CD4-positive, alpha-beta T cell treated with Interleukin-10 for 1 hour (primary cell): Measurements from ENCODE around the gene ENDOV.

Experiments used
- DNase-seq: peaks from one replicate; pipeline ENCODE4 v3.0.0-alpha.2; 2020

The ENDOV gene

DNA sequence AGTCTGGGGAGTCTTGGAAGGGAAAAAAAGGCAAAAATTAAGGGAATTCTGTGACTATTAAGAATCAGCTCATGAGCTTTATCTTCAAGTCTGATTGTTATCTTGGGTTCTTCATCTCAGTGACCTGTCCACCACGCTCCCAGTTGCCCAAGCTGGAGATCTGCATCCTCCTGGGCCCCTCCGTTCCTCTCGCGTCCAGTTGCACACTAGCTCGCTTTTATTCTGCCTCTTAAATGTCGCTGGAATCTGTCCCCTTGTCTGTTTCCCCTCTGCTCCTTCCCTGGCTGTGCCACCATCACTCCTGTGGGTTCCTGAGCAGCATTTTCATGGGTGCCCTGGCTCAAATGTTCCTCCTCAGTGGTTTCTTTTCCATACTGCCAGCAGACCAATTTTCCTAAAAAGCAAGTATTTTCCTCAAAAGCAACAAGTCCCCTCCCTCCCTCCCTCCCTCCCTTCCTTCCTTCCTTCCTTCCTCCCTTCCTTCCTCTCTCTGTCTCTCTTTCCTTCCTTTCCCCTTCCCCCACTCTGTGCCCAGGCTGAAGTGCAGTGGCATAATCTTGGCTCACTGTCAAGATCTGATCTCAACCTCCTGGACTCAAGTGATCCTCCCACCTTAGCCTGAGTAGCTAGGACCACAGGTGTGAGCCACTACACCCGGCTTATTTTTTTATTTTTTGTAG is 1.4 kb downstream of the ENDOV start:
- no peak for DNase-seq

- DNase-seq = no peak
These were observed 1.9 kb downstream of the ENDOV start for GRCh38 chr17:80416940-80417293.

DNA sequence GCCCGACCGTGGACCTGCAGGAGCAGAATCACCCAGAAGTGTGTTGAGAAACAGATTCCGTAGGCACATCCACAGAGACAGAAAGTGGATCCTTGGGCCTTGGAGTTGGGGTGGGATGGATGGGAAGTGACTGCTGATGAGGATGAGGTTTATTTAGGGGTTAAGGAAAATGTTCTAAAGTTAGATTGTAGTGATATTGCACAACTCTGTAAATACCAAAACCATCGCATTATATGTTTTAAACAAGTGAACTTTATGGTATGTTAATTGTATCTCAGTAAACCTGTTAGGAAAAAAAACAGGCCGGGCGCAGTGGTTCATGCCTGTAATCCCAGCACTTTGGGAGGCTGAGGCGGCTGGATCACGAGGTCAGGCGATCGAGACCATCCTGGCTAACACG is 3.6 kb downstream of the ENDOV start:
- no peak for DNase-seq

GRCh38 chr17:80419255-80419654 is 4.3 kb downstream of the ENDOV start:
- DNase-seq = no peak

DNA sequence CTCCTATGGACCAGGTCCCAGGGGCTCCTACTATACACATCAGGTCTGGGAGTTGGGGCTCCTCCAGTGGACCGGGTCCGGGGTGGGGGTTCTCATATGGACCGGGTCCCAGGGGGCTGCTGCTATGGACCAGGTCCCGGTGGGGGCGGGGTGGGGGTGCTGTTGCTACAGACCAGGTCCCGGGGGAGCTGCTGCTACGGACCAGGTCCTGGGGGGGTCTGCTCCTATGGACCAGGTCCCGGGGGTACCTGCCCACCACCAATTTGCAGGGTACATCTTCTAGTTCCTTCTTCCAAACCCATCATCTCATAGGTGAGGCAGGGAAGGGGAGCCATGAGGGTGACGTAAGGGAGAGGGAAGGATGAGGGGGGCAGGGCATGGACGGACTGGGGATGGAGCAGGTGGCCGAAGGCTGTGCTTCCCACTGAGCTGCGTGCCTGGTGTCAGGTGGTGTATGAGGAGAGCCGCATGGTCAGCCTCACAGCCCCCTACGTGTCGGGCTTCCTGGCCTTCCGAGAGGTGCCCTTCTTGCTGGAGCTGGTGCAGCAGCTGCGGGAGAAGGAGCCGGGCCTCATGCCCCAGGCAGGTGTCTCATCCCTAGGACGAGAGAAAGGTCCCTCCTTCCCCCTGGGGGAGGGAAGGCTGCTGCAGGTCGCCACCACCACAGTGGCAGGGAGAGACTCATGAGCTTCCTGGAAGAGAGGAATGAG is 6.6 kb downstream of the ENDOV start:
- no peak for DNase-seq

DNA sequence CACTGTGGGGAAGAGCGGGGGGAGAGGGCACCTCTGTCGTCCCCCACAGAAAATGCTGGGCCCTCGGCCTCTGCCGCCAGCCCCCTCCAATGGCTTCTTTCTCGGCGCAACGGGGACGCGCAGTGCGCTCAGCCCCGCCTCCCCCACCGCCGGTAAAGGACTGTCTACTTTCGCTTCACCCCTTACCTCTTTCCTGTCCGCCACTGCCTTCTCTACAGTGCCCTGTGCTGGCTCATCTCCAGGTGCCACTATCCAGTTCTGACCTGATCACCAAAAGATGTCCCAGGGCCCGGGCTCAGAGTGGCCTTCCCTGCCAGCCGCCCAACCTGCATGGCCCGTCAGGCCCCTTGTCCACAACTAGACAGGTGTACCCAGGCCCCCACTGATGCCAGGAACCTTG is 7.3 kb downstream of the ENDOV start:
- no peak for DNase-seq

DNA sequence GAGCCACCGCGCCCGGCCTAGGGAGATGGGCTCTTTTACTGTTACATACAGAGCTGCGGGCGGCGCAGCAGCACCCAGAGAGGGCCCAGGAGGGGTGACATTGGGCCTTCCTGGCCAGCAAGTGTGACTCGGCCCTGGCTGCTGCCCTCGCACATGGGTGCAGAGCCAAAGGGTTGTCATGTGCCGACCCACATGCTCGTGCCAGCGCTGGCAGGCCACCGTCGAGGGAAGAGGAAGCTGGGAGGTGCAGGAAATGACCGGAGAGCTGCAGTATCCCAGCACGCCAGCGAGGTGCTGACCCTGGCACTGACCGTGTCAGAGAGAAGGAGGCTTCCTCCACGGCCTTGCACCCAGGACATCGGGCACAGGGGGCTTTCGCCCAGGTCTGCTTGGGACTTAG is 8.0 kb downstream of the ENDOV start:
- no peak for DNase-seq

- DNase-seq = no peak
These were observed 8.7 kb downstream of the ENDOV start for GRCh38 chr17:80423536-80424225.

DNA sequence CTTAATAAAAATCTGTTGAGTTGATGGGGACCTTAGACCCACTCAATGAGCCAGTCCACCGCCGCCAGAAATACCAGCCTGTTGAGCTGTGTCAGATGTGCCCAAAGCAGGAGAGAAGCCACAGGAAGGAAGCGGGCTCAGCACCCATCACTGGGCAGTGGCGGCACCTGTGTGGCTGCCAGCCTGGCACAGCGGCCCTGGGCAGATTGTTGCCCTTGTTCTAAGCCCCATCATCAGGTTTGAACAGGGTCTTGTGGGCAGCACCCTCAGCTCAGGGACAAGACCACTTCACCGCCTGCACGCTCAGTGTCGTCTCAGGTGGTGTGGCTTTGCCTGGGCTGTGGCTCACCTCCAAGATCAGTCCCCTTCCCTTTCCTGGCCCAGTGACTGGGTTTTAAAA is 9.3 kb downstream of the ENDOV start:
- no peak for DNase-seq

- no peak for DNase-seq
These were observed 10.2 kb downstream of the ENDOV start for GRCh38 chr17:80424878-80425765.

DNA sequence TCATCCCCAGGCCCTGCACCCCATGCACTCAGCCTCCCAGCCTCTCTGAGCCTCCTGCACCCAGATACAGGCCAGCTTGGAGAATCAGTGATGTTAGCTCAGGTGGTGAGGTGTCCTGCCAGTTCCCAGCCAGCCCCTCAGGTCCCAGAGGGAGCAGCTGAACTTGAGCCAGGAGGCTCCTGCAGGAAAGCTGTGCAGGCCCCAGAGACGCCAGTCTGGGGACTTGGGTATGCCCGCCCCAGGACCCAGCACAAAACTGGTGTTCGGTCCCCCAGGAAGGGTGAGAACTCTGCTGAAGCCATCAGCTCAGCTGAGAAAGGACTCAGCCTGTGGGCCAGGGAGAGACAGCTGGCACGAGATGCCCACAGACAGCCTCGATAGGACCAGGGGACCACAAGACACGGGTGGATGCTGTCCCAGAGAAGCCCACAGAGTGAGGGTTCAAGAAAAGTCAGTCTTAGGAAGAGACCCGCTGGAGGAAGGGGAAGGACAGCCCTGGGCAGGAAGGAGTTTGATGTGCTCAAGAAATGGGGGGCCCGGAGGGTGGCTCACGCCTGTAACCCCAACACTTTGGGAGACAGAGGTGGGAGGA is 11.0 kb downstream of the ENDOV start:
- DNase-seq = no peak

DNA sequence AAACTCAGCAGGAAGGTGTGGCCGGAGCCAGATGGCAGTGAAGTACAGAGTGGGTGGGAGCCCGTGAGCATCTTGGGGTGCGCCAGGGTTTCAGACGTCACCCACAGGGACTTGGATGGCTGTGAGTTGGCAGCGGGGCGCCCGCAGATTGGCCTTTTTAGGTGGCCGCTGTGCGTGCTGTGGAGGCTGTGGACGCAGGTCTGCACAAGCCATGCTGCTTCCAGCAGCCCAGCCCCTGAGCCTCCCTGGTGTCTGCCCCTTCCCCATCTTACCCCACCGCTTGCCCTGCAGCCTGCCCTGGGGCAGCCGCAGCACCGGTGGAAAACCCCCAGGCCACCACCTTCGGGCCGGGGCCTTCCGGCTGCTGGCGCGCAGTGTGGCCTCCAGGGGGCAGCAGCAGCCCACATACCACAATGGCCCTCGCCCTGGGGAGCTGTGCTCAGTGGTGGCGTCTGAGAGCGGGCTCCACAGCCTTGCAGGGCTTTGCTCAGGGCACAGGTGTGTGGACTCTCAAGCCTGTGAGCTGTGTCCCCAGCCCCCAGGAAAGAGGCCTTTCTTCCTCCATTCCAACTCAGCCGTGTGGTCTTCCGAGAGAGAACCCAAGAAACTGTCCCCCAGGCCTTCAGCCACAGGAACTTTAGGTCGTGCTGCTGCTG is 11.8 kb downstream of the ENDOV start:
- DNase-seq = peak; percentile 90

GRCh38 chr17:80427366-80428282 is 12.7 kb downstream of the ENDOV start:
- no peak for DNase-seq

GRCh38 chr17:80428363-80428762 is 13.4 kb downstream of the ENDOV start:
- no peak for DNase-seq

DNA sequence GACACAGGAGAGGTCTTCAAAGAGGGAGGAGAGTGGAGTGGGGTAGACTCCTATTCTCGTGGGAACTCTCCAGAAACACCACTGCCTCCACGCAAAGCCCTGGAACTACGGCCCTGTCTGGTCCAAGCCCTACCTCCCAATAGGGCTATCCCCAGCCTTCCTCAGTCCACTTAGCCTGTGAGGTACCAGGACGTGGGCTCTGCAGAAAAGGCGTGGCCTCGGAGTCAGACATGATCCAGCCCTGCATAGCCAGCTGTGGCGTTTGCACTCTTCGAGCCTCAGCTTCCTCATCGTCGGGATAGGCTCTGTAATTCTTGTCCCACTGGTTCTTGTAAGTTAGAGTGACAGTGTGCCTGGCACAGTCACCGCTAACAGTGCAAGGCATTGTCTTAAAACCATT is 13.8 kb downstream of the ENDOV start:
- no peak for DNase-seq

DNA sequence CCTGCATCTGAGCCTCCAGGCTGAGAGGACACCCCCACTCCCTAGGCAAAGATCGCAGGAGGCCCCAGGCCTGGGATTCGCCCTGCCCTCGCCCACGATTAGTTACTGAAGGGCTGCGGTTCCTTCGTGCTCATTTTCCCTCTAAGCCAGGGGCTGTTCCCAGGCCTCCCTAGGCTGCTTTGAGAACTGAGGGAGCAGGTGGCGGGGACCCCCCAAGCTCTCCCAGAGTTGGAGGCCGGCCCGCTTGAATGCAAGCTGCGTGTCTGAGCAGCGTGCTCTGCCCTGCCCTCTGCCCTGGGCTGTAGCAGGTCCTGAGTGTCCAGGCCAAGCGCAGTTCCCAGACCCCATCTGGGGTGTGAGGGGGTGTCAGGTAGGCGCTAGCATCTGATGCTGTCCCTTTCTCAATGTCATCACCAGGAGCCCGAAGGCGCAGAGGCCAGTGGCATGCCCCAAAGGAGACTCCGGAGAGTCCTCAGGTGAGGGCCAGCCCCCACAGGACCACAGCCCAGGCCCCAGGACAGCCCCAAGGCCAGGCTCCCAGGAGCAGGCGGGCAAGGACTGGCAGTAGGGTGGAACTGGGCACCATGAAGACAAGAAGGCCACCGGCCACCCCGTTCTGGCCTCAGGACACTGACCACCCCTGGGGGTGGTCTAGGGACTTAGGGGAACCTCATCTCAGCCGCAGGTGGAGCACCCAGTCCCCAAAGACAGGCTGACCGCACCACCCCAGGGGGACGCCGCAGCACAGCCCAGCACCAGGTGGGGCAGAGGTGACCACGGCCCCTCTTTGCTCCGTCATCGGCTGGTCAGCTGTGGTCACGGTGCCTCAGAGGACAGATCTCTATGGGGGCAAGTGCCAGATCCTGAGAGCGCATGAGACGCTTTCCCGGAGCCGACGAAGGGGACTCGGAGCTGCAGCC is 14.6 kb downstream of the ENDOV start:
- DNase-seq = no peak

GRCh38 chr17:80430446-80431245 is 15.7 kb downstream of the ENDOV start:
- no peak for DNase-seq

- DNase-seq = no peak
These were observed 16.6 kb downstream of the ENDOV start for GRCh38 chr17:80431246-80432195.
